Transverse colon (tissue), 4 donors: ENCODE data around the gene FERMT3. TPM values are rescaled to one million over a fixed set of nuclear protein-coding genes. Genes with fewer than 3 reads are reported as not detected.
"Not testable (repeated sequence)": the region's sequence is repeated elsewhere in the genome, so short reads cannot be mapped to it uniquely, and the experiment has no call there.

Experiments
- DNase-seq: peaks from one replicate; pipeline ENCODE4 v3.0.0-alpha.2; 2019
- H3K27ac ChIP-seq, 4 donors: fragments of 200-600 bp; sonication (generic); 2 replicates each; pipeline ENCODE4 v1.5.1; 2016 to 2018; ENCODE audit warnings: inconsistent platforms in 4 of 4
- H3K27me3 ChIP-seq: fragments of 200-600 bp; sonication (generic); 2 replicates; pipeline ENCODE4 v1.5.1; 2017; ENCODE audit warnings: inconsistent platforms
- H3K36me3 ChIP-seq, 4 donors: fragments of 200-600 bp; sonication (generic); 2 replicates each; pipeline ENCODE4 v1.5.1; 2017 to 2019; ENCODE audit warnings: inconsistent platforms in 4 of 4
- H3K4me1 ChIP-seq, 4 donors: fragments of 200-600 bp; sonication (generic); 2 replicates each; pipeline ENCODE4 v1.5.1; 2017 to 2020; ENCODE audit warnings: inconsistent platforms in 4 of 4
- H3K4me3 ChIP-seq, 4 donors: fragments of 200-600 bp; sonication (generic); 1 replicate in 1 of 4; 2 replicates in 3 of 4; pipeline versions ENCODE4 v1.5.1 to v1.6.1; 2017 to 2019; ENCODE audit warnings: inconsistent platforms in 4 of 4
- H3K9me3 ChIP-seq, 2 donors: fragments of 200-600 bp; sonication (generic); 2 replicates each; pipeline ENCODE4 v1.5.1; 2017 to 2019; ENCODE audit warnings: inconsistent platforms in 2 of 2
- CTCF ChIP-seq, 5 experiments: fragments of 200-600 bp in 3 of 5; fragments of 450-650 bp in 2 of 5; sonication (generic) in 3 of 5; IDR thresholded peaks; 1 replicate in 2 of 5; 2 replicates in 3 of 5; pipeline ENCODE4 v1.5.1; 2016 to 2017; ENCODE audit warnings: antibody characterized with exemption in 5 of 5, inconsistent platforms in 3 of 5, mild to moderate bottlenecking in 2 of 5, moderate library complexity in 1 of 5
- EP300 ChIP-seq: sonication (generic); formaldehyde crosslinking; IDR thresholded peaks from one replicate; pipeline ENCODE4 v1.6.1; 2017; ENCODE audit warnings: antibody characterized with exemption, low read depth
- POLR2A ChIP-seq: fragments of 450-650 bp; IDR thresholded peaks from one replicate; pipeline ENCODE4 v1.6.1; 2016; ENCODE audit warnings: antibody characterized with exemption, mild to moderate bottlenecking, moderate library complexity
- POLR2AphosphoS5 ChIP-seq, 3 donors: sonication (generic); formaldehyde crosslinking; IDR thresholded peaks; one replicate each; pipeline ENCODE4 v1.6.1; 2016; ENCODE audit warnings: antibody characterized with exemption in 3 of 3
- WGBS, 2 donors: methylation state at CpG; one replicate each; pipeline ENCODE4 v1.1.5; 2018; ENCODE audit warnings: low coverage in 1 of 2; 5-methylcytosine and 5-hydroxymethylcytosine counted together
- in situ Hi-C, 4 donors: fragments of 200-750 bp; cut with MboI; loops; one replicate each; pipeline versions ENCODE4 v1.15.0 to v1.15.1; 2017; ENCODE audit warnings: low sequenced_read_pairs in 3 of 4, low pct_ligation_motif_present in 1 of 4, low pct_unique_long_range_greater_than_20kb in 1 of 4
- intact Hi-C: fragments of 100-400 bp; cut with DNase I; formaldehyde crosslinking; loops from one replicate; pipeline ENCODE4 v1.15.1; 2023; ENCODE audit warnings: low total_unique reads
- total RNA-seq, 4 donors: library from RNA; depleted of rRNA; stranded (reverse); fragments of >200 nt; gene quantifications; one replicate each; pipeline ENCODE4 v1.1.0, GENCODE V29; 2016

Gene FERMT3
- total RNA-seq, 4 donors from 2014 or later = 14.6 to 63.3 (median 28.6) TPM

- TF ChIP-seq POLR2A = no peak
- TF ChIP-seq POLR2AphosphoS5 (IDR thresholded peaks at IDR 0.05) = no peak
- TF ChIP-seq EP300 = no peak
- no peak for TF ChIP-seq CTCF (IDR thresholded peaks at IDR 0.05)
- no peaks in the 10 kb centered on the region for H3K27me3 ChIP-seq
- no peaks in the 10 kb centered on the region for H3K36me3 ChIP-seq
- WGBS, 2 donors = 10% methylated on average over 4 of the region's 6 CpGs; no CpG with 5 or more reads in 1 of the 2 donors
- peak overlapping the region; percentile 62 to 78 (median 70) for H3K4me3 ChIP-seq
- peak overlapping the region; percentile 90 to 99 (median 94) for H3K27ac ChIP-seq
- intact Hi-C loops = no loop called here
- peaks cover 20 to 43% (median 35%) of the 10 kb centered on the region in 4 donors for H3K4me1 ChIP-seq
- H3K9me3 ChIP-seq = no peaks in the 10 kb centered on the region
- DNase-seq = peak; percentile 70
- in situ Hi-C loops = no loop called here
These were observed 38.9 kb downstream of the FERMT3 start for GRCh38 chr11:64245401-64245796.

- no peaks in the 10 kb centered on the region for H3K36me3 ChIP-seq
- H3K27ac ChIP-seq = peak overlapping the region; percentile 90 to 99 (median 94)
- peak; percentile 77 for DNase-seq
- intact Hi-C loops = no loop called here
- peaks cover 24 to 47% (median 38%) of the 10 kb centered on the region in 4 donors for H3K4me1 ChIP-seq
- WGBS, 2 donors = 2% methylated on average over 21 of the region's 46 CpGs; no CpG with 5 or more reads in 1 of the 2 donors
- in situ Hi-C loops = no loop called here
- H3K27me3 ChIP-seq = no peaks in the 10 kb centered on the region
- TF ChIP-seq POLR2A (peak; percentile 68), CTCF (IDR thresholded peaks at IDR 0.05) (peak in 2 of 5 experiments; percentile 13 to 21), POLR2AphosphoS5 (IDR thresholded peaks at IDR 0.05) (peak in 2 of 3 donors; percentile 17 to 58), EP300 (no peak)
- peak overlapping the region; percentile 62 to 78 (median 70) for H3K4me3 ChIP-seq
- no peaks in the 10 kb centered on the region for H3K9me3 ChIP-seq
These were observed 39.5 kb downstream of the FERMT3 start for GRCh38 chr11:64245797-64246620.

GRCh38 chr11:64246621-64246870 lies 40.0 kb downstream of the FERMT3 start:
- in situ Hi-C loops, intact Hi-C loops, H3K27me3 ChIP-seq, DNase-seq, H3K9me3 ChIP-seq, H3K36me3 ChIP-seq: not testable (repeated sequence)
- Histone ChIP-seq H3K27ac (peak overlapping the region; percentile 90 to 99 (median 94)), H3K4me3 (peak overlapping the region; percentile 62 to 78 (median 70)), H3K4me1 (peaks cover 24 to 49% (median 40%) of the 10 kb centered on the region in 4 donors)
- WGBS, 2 donors = 1% methylated on average over 23 of the region's 43 CpGs; no CpG with 5 or more reads in 1 of the 2 donors

GRCh38 chr11:64246871-64247728 lies 40.6 kb downstream of the FERMT3 start, which contains the start of gene PPP1R14B:
PPP1R14B (minus strand) TSS chr11:64246943; CDS start chr11:64246673, 270 bp downstream.
- no peaks in the 10 kb centered on the region for H3K36me3 ChIP-seq
- H3K27ac ChIP-seq = peak within 1 kb of the TSS; percentile 90 to 99 (median 94)
- TF ChIP-seq CTCF (IDR thresholded peaks at IDR 0.05) (peak in 3 of 5 experiments; percentile 16 to 39 (median 21)), EP300 (no peak), POLR2A (peak; percentile 54), POLR2AphosphoS5 (IDR thresholded peaks at IDR 0.05) (peak in 2 of 3 donors; percentile 48 to 65)
- peak; percentile 92 for DNase-seq
- no peaks in the 10 kb centered on the region for H3K27me3 ChIP-seq
- H3K4me1 ChIP-seq = peaks cover 23 to 50% (median 41%) of the 10 kb centered on the region in 4 donors
- H3K9me3 ChIP-seq = no peaks in the 10 kb centered on the region
- intact Hi-C loops (no loop called here), in situ Hi-C loops (no loop called here)
- 2% methylated on average over 45 of the region's 74 CpGs; no CpG with 5 or more reads in 1 of the 2 donors for WGBS, 2 donors
- H3K4me3 ChIP-seq = peak within 1 kb of the TSS; percentile 62 to 78 (median 70)
